Caki2 (cell line): Measurements from ENCODE around the gene VPS37C. TPM values are rescaled to one million over a fixed set of nuclear protein-coding genes. Genes with fewer than 3 reads are reported as not detected.

Experiments
- DNase-seq: peaks from one replicate; pipeline ENCODE4 v3.0.0-alpha.2; 2015; ENCODE audit warnings: low read depth
- in situ Hi-C: cut with HindIII; loops from 2 replicates; pipeline ENCODE4 v1.10.0; 2016; ENCODE audit warnings: low sequenced_read_pairs, low pct_unique_long_range_greater_than_20kb, mixed read lengths
- total RNA-seq: library from RNA; depleted of rRNA; stranded (reverse); fragments of >200 nt; shearing (Covaris generic); gene quantifications from 2 replicates; pipeline ENCODE4 v1.2.3, GENCODE V29; 2014; ENCODE audit warnings: low replicate concordance; rRNA removed

The VPS37C gene
- total RNA-seq, 1 experiment from 2014 or later, result 20.8 TPM

DNA sequence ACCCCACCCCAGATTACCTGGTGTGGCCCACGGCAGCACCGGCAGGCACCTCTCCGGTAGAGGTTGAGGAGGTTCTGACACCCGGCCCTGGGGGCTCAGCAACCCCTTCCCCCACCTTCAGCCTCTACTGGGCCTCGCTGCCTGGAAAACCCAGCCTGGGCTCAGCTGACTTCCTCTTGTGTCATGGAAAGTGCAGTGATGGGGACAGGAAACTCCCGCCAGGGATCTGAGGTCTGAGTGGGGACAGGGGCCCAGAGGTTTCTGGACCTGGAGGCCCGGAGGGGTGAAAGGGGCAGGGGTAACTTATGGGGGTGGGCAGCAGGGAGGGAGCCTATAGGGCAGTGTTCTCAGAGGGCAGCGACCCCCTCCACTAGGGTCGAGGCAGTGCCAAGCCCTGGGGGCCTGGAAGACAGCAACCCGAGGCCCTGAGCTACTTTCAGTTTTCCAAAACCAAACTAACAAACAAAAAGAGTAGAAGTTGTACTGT lies 68.9 kb downstream of the VPS37C start:
- DNase-seq, result no peak
- in situ Hi-C loops, result no loop called here

DNA sequence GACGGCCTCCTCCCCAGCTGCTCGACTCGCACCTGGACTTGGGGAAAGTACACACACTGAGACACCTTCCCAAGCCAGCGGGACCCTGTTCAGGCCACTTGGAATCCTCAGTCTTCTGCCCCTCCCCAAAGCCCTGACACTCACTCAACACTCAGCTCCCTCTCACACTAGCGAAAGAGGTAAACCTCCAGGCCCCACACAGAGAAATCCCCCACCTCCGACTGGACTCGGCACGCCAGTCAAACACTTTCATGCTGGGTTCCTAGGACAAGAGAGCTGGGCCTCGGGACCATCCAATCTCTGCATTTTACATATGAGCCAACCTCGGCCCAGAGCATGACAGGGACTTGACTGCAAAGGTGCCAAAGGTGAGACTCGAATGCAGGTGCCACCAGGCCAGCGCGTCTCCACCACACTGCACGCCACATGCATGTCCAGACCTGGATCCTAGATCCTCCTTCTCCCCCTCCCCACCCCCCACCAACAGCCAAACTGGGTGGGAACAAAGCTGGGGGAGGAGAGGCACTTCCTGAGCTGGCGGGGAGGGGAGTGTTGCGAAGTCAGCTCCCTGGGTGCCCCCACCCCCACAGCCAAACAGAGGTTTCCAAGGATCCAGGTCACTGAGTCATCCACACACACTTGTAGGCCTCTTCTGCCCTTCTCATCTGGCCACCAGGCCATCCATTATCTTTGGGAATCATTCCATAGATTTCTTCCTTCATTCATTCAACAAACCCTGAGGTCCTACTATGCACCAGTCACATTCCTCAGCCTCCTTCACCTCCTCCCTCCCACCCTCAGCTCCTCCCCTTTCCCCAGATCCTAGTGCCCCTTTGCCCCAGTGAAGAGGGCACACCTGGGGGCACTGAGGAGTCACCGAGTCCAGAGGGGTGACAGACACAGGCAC lies 69.6 kb downstream of the VPS37C start:
- no peak for DNase-seq
- in situ Hi-C loops, result no loop called here

DNA sequence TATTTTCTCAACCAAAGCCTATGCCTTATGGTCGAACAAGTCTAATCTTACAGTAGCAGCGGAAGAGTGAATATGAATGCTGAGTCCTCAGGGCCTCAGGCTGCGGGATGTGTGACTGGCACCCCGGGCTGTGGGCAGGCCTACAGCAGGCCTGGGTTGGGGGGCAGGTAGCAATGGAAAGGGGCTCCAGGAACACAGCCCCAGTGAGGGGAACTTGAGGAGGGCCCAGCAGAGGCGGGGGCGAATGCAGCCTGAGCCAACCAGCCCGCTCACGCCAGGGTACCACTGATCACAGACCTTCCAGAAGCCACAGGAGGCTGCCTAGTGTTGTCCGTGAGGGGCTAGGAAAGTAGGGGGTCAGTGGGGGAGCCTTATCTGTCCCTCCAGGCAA lies 70.2 kb downstream of the VPS37C start:
- no peak for DNase-seq
- in situ Hi-C loops, result no loop called here

DNA sequence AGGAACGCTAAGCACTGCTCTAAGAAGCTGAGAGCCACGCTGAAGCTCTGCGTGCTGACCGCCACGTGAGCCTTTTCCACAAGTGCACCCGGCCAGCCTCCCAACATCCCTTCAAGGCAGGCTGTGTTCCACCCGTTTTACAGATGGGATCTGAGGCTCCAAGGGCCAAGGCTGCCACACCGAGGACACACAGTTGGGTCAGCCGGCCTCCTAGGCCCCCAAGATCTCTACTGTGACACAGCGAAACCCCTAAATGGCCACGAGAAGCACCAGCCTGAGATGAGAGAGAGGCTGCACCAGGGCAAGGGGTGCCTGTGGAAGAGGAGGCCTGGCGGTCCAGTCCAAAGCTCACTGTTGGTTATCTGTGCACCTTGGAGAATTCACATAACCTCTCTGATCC lies 70.7 kb downstream of the VPS37C start:
- in situ Hi-C loops, result no loop called here
- DNase-seq, result no peak

DNA sequence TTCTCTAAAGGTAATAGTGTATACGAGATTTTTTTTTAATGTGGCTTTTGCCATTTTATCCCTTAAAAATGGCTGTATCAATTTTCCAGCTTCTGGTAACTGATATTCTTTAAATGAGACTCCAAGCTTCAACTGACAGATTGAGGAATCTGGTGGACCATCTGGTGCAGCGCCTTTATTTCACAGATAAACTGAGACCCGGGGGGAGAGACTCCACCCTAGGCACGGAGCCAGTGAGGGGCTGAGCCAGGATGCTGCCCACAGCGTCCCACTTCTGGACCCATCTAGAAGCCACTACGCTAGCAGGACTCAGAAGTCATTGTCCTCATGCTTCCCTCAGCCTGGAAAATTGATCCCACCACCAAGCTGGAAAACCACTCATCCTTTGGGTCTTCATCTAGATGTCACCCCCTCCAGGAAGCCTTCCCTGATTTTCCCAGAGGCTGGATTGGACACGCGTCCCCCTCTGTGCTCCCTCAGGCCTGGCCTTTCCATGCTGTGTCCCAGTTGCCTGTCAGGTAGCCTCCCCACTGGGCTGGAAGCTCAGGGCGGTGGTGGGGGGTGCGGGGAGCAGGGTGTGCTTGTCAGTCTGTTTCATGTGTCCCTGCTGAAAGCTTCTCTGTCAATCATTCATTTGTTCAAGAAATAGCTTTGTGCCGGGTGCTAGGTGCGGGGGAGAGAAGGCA lies 71.3 kb downstream of the VPS37C start:
- in situ Hi-C loops, result no loop called here
- DNase-seq, result no peak

DNA sequence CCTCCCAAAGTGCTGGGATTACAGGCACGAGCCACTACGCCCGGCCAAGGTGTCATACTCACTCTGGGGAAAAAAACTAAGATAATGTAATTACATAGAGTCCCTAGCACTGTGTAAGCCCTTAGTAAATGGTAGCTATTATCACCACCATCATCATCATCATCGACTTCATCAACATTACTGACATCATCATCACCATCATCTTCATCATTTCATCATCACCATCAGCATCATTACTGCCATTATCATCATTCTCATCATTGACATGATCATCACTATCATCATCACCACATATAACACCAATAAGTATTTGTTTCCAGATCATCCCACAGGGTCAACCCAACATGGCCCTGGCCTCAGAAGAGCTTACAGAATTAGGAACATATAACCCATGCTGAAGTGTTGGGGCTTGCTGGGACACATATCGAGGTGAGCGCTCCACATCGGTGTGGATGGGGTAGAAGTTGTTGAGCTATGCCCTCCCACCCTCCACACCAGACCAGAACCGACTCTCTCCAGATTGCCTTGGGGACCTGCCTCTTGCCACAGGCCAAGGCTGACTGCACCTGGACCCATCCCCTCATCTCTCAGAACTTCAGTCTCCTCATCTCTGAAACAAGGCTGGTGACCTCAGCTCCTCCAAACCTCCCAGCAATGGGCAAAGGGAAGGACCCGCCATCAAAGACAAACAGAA lies 73.7 kb downstream of the VPS37C start:
- no peak for DNase-seq
- in situ Hi-C loops, result no loop called here

DNA sequence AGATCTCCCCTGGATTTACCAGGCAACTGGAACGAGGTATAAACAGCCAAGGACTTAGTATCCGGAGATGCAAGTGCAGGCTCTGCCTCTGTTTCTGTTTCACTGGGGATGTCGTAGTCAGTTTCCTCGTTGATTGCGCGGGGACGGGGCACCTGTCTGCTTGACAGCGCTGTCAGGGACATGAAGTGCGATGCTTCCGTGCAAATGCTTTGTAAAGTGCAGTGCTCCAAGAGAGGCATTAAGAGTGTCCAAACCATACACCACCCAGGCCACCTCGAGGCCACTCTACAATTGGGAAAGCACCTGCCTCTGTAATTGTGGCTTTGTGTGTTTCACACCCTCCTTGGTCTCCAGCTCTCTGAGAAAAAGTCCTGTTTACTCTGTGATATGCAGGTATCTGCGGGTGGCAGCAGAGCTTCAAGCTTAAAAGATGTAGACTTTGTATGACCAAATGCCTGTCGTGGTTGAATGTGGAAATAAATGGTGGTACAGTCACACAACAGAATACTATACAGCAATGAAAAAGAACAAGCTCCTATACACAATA lies 77.6 kb downstream of the VPS37C start:
- in situ Hi-C loops, result no loop called here
- DNase-seq, result no peak

DNA sequence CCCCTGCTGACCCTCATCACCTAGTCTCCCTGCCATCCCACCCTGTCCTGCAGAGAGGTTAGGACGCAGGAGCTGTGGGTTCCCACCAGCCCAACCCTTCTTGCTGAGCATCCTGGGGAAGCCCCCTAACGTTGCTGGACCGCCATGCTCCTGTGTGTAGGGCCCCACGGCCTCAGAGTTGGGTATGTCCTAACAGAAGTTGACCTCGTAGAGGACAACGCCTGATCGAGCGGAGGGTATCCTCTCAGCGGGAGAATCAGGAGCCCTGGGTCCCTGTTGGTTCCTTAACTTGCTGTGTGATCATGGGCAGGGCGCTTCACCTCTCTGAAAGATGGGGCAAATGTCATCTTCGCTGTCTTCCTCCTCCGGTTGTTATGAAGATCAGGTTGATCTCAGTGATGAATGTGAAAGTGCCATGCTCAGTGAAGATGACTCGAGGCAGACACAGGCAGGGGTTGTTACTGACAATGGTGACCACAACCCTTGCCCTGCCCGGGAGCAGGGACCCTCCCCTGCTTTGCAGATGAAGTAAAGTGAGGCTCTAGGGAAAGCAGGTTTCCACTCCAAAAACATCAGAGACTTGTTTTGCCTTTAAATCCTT lies 78.2 kb downstream of the VPS37C start:
- DNase-seq, result no peak

DNA sequence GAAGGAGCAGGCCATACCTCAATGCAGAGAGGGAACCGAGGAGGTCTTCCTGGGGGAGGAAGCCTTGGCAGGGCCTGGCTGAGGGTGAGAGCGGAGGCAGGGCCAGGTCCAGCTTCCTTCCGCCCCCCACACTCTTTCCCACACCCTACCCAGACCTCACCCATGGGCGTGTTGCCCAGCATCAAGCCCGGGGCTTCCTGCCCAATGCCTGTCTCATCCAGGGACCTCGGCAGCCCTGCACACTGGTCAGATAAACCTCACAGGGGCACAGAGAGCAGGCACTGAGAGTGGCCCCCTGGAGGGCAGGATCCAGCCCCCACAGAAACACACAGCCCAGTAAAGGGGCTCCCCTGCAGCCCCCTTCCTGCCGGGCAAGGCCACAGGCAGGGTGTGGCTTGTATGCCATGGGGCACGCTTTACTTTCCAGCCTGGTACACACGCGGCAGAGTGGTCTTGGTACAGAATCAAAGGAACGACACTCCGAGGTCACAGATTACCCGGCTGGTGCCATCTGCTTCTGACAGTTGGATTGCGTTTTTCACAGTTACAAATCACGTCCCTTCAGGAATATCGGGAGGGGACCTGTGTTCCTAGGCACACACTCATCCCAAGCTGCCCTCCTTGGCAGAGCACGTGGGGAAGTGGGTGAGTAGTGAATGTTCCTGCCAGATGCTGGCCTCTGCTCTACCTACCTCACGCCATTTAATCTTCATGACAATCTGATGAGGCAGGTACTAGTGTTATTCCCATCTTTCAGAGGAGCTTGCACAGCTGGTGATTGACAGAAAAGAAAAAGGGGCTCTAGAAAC lies 79.0 kb downstream of the VPS37C start:
- DNase-seq, result no peak
- in situ Hi-C loops, result no loop called here

More for the DNA sequence above, 78.2 kb downstream of the VPS37C start:
- in situ Hi-C loops, result no loop called here

DNA sequence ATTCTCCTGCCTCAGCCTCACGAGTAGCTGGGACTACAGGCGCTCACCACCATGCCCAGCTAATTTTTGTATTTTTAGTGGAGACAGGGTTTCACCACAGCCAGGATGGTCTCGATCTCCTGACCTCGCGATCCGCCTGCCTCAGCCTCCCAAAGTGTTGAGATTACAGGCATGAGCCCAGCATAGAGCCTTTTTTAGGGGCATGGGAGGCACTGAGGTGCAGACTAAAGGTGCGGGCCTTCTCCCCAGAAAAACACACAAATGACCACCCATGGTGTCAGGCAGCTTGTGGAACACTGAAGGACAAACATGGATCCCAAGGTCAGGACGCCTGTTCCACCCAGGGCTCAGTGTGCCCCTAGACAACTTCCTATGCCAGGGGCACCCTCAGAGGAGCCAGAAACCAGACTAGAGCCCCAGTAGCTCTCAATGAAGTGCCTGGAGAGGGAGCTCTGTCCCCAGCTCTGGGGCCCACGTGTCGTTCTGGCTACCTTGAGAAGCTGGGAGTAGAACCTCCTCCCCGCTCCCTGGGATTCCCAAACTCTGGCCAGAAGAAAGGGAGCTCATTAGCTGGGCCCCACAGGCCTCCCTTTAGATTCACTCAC lies 80.1 kb downstream of the VPS37C start:
- no peak for DNase-seq
- in situ Hi-C loops, result no loop called here

DNA sequence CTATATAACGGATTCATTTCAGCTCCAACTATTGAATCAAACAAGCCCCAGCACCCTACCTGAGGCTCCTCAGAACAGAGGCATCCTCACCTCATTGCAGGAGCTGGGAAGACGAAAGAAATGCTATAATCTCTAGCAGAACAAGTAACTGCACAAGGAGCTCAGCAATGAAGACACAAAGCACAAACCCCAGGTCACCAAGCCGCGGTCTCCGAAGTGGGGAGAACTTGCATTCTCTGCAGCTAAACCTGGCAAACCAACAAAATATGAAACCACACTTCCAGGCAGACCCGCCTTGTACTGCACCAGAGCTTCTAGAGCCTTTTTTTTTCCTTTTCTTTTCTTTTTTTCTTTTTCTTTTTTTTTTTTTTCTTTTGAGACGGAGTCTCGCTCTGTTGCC lies 80.7 kb downstream of the VPS37C start:
- no peak for DNase-seq
- in situ Hi-C loops, result no loop called here

Other genes with a start within 250 kb of the VPS37C start
- gene TMEM109, start 247.3 kb downstream of the VPS37C start, total RNA-seq, result 10.2 and 18.2 TPM in 2 replicates
- gene TMEM132A, start 237.0 kb downstream of the VPS37C start, total RNA-seq, result 33.6 and 36.7 TPM in 2 replicates
- not detected in 2 replicates for gene SLC15A3, start 209.2 kb downstream of the VPS37C start, total RNA-seq
- not detected in 2 replicates for gene CD6, start 189.7 kb downstream of the VPS37C start, total RNA-seq
- gene CD5, start 58.9 kb downstream of the VPS37C start, total RNA-seq, result not detected in 2 replicates
- not detected in 2 replicates for gene PGA3, start 42.1 kb upstream of the VPS37C start, total RNA-seq
- not detected in 2 replicates for gene PGA4, start 60.9 kb upstream of the VPS37C start, total RNA-seq
- not detected in 2 replicates for gene PGA5, start 79.7 kb upstream of the VPS37C start, total RNA-seq
- not detected in 2 replicates for gene VWCE, start 133.9 kb upstream of the VPS37C start, total RNA-seq
- 151 and 154 TPM in 2 replicates for gene DDB1, start 171.7 kb upstream of the VPS37C start, total RNA-seq
- 69.5 and 73.5 TPM in 2 replicates for gene TKFC, start 171.8 kb upstream of the VPS37C start, total RNA-seq
- gene CYB561A3, start 200.5 kb upstream of the VPS37C start, total RNA-seq, result 56.1 and 59.9 TPM in 2 replicates
- 13.2 and 31.3 TPM in 2 replicates for gene TMEM138, start 200.9 kb upstream of the VPS37C start, total RNA-seq
- 13.3 and 23.6 TPM in 2 replicates for gene TMEM216, start 231.2 kb upstream of the VPS37C start, total RNA-seq